MCF 10A (cell line): Measurements from ENCODE around the gene CDC7. TPM values are rescaled to one million over a fixed set of nuclear protein-coding genes. Genes with fewer than 3 reads are reported as not detected.

Experiments
- BruUV-seq: library from RNA; stranded (reverse); fragments of 400-500 nt; replicated peaks from 2 replicates; lab custom pipeline; 2021; lab: Mats Ljungman, UMichigan
- CTCF ChIA-PET: fragments of 300-600 bp; sonication (Branson Sonifier 250); formaldehyde crosslinking; extraction: SDS; loops from one replicate; lab custom pipeline; 2021; ENCODE audit warnings: antibody characterized with exemption, inconsistent platforms; lab: Yijun Ruan, JAX
- POLR2A ChIA-PET: fragments of 300-600, 350-650 bp; sonication (Branson Sonifier 250); formaldehyde crosslinking; extraction: SDS; loops from one replicate; lab custom pipeline; 2020; ENCODE audit warnings: antibody characterized with exemption, inconsistent platforms; lab: Yijun Ruan, JAX
- DNase-seq: peaks from one replicate; pipeline ENCODE4 v3.0.0-alpha.2; 2018; ENCODE audit not compliant: unreplicated experiment
- H3K27ac Mint-ChIP-seq: one replicate; pipeline ENCODE4 v1.8.0; 2022; ENCODE audit warnings: mild to moderate bottlenecking, low read depth, mixed read lengths; ENCODE audit not compliant: unreplicated experiment
- H3K27me3 Mint-ChIP-seq: one replicate; pipeline ENCODE4 v1.8.0; 2022; ENCODE audit warnings: mixed read lengths; ENCODE audit not compliant: insufficient read depth, unreplicated experiment
- H3K36me3 Mint-ChIP-seq: one replicate; pipeline ENCODE4 v1.8.0; 2022; ENCODE audit warnings: mild to moderate bottlenecking, moderate library complexity, mixed read lengths; ENCODE audit not compliant: insufficient read depth, unreplicated experiment
- H3K4me1 Mint-ChIP-seq: one replicate; pipeline ENCODE4 v1.8.0; 2022; ENCODE audit warnings: mixed read lengths; ENCODE audit not compliant: insufficient read depth, unreplicated experiment
- H3K4me3 Mint-ChIP-seq: one replicate; pipeline ENCODE4 v1.8.0; 2022; ENCODE audit warnings: mild to moderate bottlenecking, moderate library complexity, mixed read lengths; ENCODE audit not compliant: unreplicated experiment
- H3K9me3 Mint-ChIP-seq: one replicate; pipeline ENCODE4 v1.8.0; 2022; ENCODE audit warnings: mixed read lengths; ENCODE audit not compliant: unreplicated experiment
- intact Hi-C: fragments of 100-400 bp; cut with micrococcal nuclease; formaldehyde crosslinking; loops from 2 replicates; pipeline ENCODE4 v1.14.1; 2022
- total RNA-seq: library from RNA; stranded (reverse); gene quantifications from 2 replicates; pipeline ENCODE4 v1.2.3, GENCODE V29; 2022
- TF ChIP-seq, protein P1 (sequence below): fragments of 200-600 bp; IDR thresholded peaks from one replicate; pipeline ENCODE4 v1.8.0; 2022; ENCODE audit warnings: antibody characterized with exemption, mild to moderate bottlenecking; ENCODE audit not compliant: unreplicated experiment

Gene CDC7
- total RNA-seq, 1 experiment from 2014 or later, result 8.0 TPM

DNA sequence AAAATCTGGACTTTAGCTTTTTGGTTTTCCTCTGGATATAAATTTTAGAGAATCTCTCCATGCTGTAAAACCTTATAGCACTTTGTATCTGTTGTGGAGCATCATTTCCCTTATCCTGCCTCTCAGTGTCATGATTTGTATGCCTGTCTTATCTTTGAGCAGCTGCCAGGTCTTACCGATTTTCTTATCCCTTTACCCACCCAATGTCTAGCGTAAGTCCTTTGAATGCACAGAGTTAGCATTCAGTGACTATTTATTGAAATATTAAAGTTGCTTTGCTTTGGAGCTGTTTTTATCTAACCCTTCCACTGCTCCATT lies 37.3 kb downstream of the CDC7 start:
- intact Hi-C loops, result no loop called here
- peak overlapping the region; percentile 19 for H3K4me3 Mint-ChIP-seq
- ChIA-PET POLR2A (interaction anchor here (0.6 to 5.1 kb wide), 29 partner anchors 9 to 1006 kb away, joined by 3 to 39 read pairs (median 8); partner anchors contain the start of gene TGFBR3), CTCF (interaction anchor here (0.5 to 1.7 kb wide), 9 partner anchors 10 to 390 kb away, joined by 3 to 9 read pairs (median 3); no protein-coding TSS in a partner anchor)
- H3K27ac Mint-ChIP-seq, result peak overlapping the region; percentile 76
- no peaks in the 10 kb centered on the region for H3K9me3 Mint-ChIP-seq
- H3K36me3 Mint-ChIP-seq, result no peaks in the 10 kb centered on the region
- DNase-seq, result no peak
- TF ChIP-seq, protein P1, sequence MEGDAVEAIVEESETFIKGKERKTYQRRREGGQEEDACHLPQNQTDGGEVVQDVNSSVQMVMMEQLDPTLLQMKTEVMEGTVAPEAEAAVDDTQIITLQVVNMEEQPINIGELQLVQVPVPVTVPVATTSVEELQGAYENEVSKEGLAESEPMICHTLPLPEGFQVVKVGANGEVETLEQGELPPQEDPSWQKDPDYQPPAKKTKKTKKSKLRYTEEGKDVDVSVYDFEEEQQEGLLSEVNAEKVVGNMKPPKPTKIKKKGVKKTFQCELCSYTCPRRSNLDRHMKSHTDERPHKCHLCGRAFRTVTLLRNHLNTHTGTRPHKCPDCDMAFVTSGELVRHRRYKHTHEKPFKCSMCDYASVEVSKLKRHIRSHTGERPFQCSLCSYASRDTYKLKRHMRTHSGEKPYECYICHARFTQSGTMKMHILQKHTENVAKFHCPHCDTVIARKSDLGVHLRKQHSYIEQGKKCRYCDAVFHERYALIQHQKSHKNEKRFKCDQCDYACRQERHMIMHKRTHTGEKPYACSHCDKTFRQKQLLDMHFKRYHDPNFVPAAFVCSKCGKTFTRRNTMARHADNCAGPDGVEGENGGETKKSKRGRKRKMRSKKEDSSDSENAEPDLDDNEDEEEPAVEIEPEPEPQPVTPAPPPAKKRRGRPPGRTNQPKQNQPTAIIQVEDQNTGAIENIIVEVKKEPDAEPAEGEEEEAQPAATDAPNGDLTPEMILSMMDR, result no peak
- peaks cover 25% of the 10 kb centered on the region for H3K4me1 Mint-ChIP-seq
- no peaks in the 10 kb centered on the region for H3K27me3 Mint-ChIP-seq
- BruUV-seq, result no TSS peak

DNA sequence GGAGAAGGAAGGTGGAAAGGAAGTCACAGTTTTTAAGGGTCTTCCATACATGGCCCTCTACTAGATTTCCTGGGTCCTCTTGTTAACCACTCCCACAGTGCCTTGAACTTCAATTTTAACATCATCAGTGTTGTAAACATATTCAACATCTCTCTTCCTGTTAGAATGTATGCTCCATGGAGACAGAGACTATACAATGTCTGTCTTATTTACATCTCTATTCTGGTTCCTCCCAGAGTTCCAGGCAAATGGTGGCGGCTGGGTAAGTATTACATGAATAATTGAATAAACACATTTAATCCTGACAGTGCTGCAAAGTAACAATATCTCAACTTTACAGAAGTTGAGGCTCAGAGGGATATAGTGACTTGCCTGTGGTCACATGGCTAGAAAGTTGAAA lies 40.3 kb downstream of the CDC7 start:
- POLR2A ChIA-PET, result interaction anchor here (1.2 kb wide), 1 partner anchor 11 kb away, joined by 9 read pairs; no protein-coding TSS in a partner anchor
- no peak for DNase-seq
- no TSS peak for BruUV-seq
- H3K27me3 Mint-ChIP-seq, result no peaks in the 10 kb centered on the region
- no peaks in the 10 kb centered on the region for H3K36me3 Mint-ChIP-seq
- H3K4me3 Mint-ChIP-seq, result no peak overlapping the region
- CTCF ChIA-PET, result interaction anchor here (0.7 to 1.2 kb wide), 2 partner anchors 21 to 28 kb away, joined by 3 read pairs; no protein-coding TSS in a partner anchor
- TF ChIP-seq, protein P1, result no peak
- peaks cover 25% of the 10 kb centered on the region for H3K4me1 Mint-ChIP-seq
- intact Hi-C loops, result no loop called here
- H3K27ac Mint-ChIP-seq, result no peak overlapping the region
- H3K9me3 Mint-ChIP-seq, result no peaks in the 10 kb centered on the region

DNA sequence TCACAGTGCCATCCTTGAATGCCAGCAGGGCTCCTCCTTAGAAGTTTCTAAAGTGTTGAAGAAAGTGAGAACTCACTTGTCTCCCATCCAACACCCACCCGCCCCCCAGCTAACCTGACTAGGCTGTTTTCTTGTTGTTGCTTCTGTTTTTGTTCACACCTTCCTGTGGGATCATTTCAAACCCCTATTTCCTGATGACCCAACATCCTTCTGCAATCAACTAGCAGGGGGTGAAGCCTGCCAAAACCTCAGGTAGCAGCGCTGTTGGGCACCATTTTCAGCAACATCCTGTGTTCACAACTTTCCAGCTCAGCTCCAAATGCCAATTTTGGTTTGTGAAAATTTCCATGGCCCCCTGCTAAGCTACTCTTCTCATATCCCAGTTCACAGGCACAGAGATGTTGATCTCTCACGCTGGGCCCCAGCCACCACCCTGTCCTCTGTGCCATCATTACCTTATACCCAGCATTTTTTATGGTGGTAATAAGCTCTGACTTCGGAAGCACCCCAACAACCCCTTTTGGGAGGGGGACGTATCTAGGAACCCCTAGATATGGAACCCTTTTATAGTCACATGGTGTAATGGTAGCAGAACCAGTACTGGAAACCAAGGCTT lies 41.4 kb downstream of the CDC7 start:
- intact Hi-C loops, result no loop called here
- Mint-ChIP-seq H3K27ac (no peak overlapping the region), H3K4me3 (no peak overlapping the region), H3K4me1 (peaks cover 22% of the 10 kb centered on the region), H3K9me3 (no peaks in the 10 kb centered on the region), H3K27me3 (no peaks in the 10 kb centered on the region), H3K36me3 (no peaks in the 10 kb centered on the region)
- CTCF ChIA-PET, result interaction anchor here (0.5 to 0.8 kb wide), 4 partner anchors 9 to 171 kb away, joined by 3 to 6 read pairs (median 4); no protein-coding TSS in a partner anchor
- POLR2A ChIA-PET, result interaction anchor here (0.8 to 1.2 kb wide), 3 partner anchors 10 to 13 kb away, joined by 3 to 9 read pairs (median 3); no protein-coding TSS in a partner anchor
- TF ChIP-seq, protein P1, result no peak
- no TSS peak for BruUV-seq
- DNase-seq, result no peak

DNA sequence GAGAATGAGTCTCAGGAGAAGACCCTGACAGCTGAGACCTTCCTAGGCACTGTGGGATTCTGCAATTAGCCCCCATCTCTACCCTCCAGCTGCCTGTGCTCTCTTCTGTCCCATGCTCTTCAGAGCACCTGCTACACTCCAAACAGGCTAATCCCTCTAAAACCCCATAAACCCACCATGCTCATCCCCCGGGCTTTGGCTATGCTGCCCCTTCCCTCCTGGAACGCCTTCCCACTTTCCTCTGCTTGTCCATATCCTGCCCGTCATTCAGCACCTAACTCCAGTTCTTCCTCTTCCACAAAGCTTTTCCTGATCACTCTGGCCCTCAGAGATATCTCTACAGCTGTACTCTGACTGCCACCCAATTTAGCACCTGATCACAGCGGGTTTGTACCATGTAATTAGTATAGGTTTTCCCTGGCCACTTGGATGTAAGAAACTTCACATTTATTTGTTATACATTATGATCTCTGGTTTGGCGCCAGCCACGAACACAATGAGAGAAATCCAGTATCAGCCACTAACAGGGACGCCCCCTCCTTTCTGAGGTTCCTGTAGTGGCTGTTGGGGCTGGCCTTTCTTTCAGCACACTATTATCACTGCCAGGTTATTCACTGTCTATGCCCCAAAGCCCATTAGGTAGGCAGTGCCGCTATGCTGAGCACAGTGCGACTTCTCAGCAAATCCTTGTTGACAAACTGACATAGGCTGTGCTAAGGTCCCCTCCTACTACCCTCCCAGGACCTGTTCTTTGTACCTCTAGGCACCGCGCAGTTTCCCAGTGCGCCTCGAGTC lies 45.1 kb downstream of the CDC7 start:
- POLR2A ChIA-PET, result no interaction called here
- intact Hi-C loops, result no loop called here
- no peak for DNase-seq
- H3K4me1 Mint-ChIP-seq, result peaks cover 6% of the 10 kb centered on the region
- TF ChIP-seq, protein P1, result no peak
- no peaks in the 10 kb centered on the region for H3K36me3 Mint-ChIP-seq
- no TSS peak for BruUV-seq
- CTCF ChIA-PET, result interaction anchor here (0.6 to 0.7 kb wide), 3 partner anchors 64 to 338 kb away, joined by 3 to 5 read pairs (median 4); no protein-coding TSS in a partner anchor
- H3K4me3 Mint-ChIP-seq, result no peak overlapping the region
- no peaks in the 10 kb centered on the region for H3K27me3 Mint-ChIP-seq
- no peaks in the 10 kb centered on the region for H3K9me3 Mint-ChIP-seq
- H3K27ac Mint-ChIP-seq, result no peak overlapping the region
